ENCODE data around the gene MRPL34. TPM values are rescaled to one million over a fixed set of nuclear protein-coding genes. Genes with fewer than 3 reads are reported as not detected.

MRPL34 gene
- total and polyA plus RNA-seq, 9 of the 15 experiments (the other 6 are each of a cell fraction or from before 2014, with no cell fraction given): 11.5 to 256 (median 72.5) TPM

DNA sequence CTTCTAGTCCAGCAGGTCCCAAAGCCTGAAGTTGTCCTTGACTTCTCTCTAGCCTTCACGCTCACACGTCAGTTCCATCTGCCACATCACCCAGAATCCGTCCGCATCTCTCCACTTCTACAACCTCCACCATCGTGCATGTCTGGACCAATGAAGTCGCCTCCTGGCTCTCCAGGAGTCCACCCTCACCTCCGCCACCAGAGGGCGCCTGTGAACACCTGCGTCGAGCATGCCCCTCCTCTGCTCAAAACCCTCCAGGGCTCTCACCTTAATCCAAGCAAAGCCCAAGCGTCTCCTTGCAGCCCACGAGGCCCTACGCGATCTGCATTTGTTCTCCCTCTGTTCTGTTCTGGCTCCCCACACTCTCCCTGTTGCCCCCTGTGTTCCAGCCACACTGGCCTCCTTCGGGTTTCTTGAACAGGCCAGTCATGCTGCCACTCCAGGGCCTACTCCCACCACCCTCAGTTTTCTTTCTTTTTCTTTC is 44.8 kb upstream of the MRPL34 start (continued):
- TF ChIP-seq, protein P1, sequence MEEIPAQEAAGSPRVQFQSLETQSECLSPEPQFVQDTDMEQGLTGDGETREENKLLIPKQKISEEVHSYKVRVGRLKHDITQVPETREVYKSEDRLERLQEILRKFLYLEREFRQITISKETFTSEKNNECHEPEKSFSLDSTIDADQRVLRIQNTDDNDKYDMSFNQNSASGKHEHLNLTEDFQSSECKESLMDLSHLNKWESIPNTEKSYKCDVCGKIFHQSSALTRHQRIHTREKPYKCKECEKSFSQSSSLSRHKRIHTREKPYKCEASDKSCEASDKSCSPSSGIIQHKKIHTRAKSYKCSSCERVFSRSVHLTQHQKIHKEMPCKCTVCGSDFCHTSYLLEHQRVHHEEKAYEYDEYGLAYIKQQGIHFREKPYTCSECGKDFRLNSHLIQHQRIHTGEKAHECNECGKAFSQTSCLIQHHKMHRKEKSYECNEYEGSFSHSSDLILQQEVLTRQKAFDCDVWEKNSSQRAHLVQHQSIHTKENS (CRISPR knock-in tag; IDR thresholded peaks at IDR 0.05): no peak
- TF ChIP-seq DDX20 (tag; IDR thresholded peaks at IDR 0.05; ENCODE audit: low read depth): no peak
- no peak for TF ChIP-seq NFYB (IDR thresholded peaks at IDR 0.05; ENCODE audit: extremely low read depth, insufficient read length)
- TF ChIP-seq, protein P2, sequence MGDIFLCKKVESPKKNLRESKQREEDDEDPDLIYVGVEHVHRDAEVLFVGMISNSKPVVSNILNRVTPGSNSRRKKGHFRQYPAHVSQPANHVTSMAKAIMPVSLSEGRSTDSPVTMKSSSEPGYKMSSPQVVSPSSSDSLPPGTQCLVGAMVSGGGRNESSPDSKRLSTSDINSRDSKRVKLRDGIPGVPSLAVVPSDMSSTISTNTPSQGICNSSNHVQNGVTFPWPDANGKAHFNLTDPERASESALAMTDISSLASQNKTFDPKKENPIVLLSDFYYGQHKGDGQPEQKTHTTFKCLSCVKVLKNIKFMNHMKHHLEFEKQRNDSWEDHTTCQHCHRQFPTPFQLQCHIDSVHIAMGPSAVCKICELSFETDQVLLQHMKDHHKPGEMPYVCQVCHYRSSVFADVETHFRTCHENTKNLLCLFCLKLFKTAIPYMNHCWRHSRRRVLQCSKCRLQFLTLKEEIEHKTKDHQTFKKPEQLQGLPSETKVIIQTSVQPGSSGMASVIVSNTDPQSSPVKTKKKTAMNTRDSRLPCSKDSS (IDR thresholded peaks at IDR 0.05; ENCODE audit: low read depth, partially characterized antibody): no peak
- no peak for TF ChIP-seq MCM2 (IDR thresholded peaks at IDR 0.05; ENCODE audit: low read depth)
- TF ChIP-seq ZNF121 (CRISPR knock-in tag; conservative IDR thresholded peaks at IDR 0.05): no peak
- no peak for TF ChIP-seq SIN3A (IDR thresholded peaks at IDR 0.05; ENCODE audit: borderline replicate concordance in 2 of 2, control insufficient read depth in 1 of 2, low read depth in 2 of 2, low read length in 2 of 2)
- no peak for TF ChIP-seq ZNF133 (CRISPR knock-in tag; IDR thresholded peaks at IDR 0.05)
- no peak for TF ChIP-seq ZNF124 (CRISPR knock-in tag; IDR thresholded peaks at IDR 0.05)
- no peak for TF ChIP-seq NR2C2 (CRISPR knock-in tag; IDR thresholded peaks at IDR 0.05)
- no peak for TF ChIP-seq NR2C2 (tag; IDR thresholded peaks at IDR 0.05)
- TF ChIP-seq ZNF778 (CRISPR knock-in tag; IDR thresholded peaks at IDR 0.05): no peak
- TF ChIP-seq FOSL1 (tag; conservative IDR thresholded peaks at IDR 0.05): no peak
- peak; percentile 67 to 80; a peak in 3 of 4 replicates for TF ChIP-seq MAZ (CRISPR knock-in tag; conservative IDR thresholded peaks at IDR 0.05 in 1 of 2, IDR thresholded peaks at IDR 0.05 in 1 of 2)
- no peak for TF ChIP-seq SMARCA4 (IDR thresholded peaks at IDR 0.05)
- no peak for TF ChIP-seq MTA2 (IDR thresholded peaks at IDR 0.05; ENCODE audit: low read depth)
- TF ChIP-seq HDAC8 (tag; IDR thresholded peaks at IDR 0.05): no peak
- TF ChIP-seq, protein P3, sequence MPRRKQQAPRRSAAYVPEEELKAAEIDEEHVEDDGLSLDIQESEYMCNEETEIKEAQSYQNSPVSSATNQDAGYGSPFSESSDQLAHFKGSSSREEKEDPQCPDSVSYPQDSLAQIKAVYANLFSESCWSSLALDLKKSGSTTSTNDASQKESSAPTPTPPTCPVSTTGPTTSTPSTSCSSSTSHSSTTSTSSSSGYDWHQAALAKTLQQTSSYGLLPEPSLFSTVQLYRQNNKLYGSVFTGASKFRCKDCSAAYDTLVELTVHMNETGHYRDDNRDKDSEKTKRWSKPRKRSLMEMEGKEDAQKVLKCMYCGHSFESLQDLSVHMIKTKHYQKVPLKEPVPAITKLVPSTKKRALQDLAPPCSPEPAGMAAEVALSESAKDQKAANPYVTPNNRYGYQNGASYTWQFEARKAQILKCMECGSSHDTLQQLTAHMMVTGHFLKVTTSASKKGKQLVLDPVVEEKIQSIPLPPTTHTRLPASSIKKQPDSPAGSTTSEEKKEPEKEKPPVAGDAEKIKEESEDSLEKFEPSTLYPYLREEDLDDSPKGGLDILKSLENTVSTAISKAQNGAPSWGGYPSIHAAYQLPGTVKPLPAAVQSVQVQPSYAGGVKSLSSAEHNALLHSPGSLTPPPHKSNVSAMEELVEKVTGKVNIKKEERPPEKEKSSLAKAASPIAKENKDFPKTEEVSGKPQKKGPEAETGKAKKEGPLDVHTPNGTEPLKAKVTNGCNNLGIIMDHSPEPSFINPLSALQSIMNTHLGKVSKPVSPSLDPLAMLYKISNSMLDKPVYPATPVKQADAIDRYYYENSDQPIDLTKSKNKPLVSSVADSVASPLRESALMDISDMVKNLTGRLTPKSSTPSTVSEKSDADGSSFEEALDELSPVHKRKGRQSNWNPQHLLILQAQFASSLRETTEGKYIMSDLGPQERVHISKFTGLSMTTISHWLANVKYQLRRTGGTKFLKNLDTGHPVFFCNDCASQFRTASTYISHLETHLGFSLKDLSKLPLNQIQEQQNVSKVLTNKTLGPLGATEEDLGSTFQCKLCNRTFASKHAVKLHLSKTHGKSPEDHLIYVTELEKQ (CRISPR knock-in tag; IDR thresholded peaks at IDR 0.05): no peak
- TF ChIP-seq, protein P4, sequence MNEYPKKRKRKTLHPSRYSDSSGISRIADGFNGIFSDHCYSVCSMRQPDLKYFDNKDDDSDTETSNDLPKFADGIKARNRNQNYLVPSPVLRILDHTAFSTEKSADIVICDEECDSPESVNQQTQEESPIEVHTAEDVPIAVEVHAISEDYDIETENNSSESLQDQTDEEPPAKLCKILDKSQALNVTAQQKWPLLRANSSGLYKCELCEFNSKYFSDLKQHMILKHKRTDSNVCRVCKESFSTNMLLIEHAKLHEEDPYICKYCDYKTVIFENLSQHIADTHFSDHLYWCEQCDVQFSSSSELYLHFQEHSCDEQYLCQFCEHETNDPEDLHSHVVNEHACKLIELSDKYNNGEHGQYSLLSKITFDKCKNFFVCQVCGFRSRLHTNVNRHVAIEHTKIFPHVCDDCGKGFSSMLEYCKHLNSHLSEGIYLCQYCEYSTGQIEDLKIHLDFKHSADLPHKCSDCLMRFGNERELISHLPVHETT (CRISPR knock-in tag; conservative IDR thresholded peaks at IDR 0.05 in 1 of 2, IDR thresholded peaks at IDR 0.05 in 1 of 2): no peak
- no peak for TF ChIP-seq ZZZ3 (IDR thresholded peaks at IDR 0.05)
- TF ChIP-seq SMARCE1 (IDR thresholded peaks at IDR 0.05): no peak; the same call in 1 of the 2 replicates

Measured in K562 (cell line).